GM19328 (cell line): ENCODE measurements around the gene SDK1.

Experiments used
- ATAC-seq: cut with Tn5 transposase; IDR thresholded peaks from one replicate; pipeline ENCODE4 v1.9.1; 2021; ENCODE audit warnings: mild to moderate bottlenecking, moderate library complexity; ENCODE audit not compliant: unreplicated experiment

The SDK1 gene

DNA sequence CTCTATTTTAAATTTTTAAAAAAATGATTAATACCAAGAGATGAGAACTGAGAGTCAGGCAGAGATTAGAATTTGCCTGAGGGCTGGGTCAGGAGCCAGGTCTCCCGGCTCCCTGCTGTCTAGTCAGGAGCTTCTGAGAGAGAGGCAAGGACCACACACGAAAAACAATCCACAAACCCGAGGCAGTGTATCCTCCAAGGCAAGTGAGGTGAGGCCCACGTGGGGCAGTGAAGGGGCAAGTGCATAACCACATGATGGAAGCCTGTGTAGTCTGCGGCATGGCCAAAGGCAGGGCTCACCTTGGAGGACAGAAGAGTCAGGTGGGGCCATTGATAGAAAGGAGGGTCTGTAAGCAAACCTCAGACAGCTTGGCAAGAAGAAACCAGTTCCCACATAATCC is 839.9 kb downstream of the SDK1 start:
- no peak for ATAC-seq

DNA sequence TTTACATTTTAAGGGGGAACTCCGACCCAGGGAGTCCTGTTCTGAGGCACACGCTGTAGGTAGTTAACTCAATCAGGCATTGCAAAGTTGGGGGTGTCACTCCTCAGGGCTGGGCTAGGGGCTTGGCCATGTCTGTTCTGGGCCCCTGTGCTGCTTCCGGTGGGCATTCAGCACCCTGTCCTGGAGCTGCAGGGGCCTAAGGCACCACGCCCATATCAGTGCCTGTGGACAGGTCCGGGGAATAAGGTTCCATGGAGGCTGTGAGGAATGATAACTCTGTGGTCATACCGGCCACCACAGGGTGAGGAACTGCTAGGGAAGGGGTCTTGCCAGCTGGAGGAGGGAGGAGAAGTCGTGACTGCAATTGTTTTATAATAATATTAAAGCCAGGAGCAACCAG is 842.0 kb downstream of the SDK1 start:
- ATAC-seq = no peak

DNA sequence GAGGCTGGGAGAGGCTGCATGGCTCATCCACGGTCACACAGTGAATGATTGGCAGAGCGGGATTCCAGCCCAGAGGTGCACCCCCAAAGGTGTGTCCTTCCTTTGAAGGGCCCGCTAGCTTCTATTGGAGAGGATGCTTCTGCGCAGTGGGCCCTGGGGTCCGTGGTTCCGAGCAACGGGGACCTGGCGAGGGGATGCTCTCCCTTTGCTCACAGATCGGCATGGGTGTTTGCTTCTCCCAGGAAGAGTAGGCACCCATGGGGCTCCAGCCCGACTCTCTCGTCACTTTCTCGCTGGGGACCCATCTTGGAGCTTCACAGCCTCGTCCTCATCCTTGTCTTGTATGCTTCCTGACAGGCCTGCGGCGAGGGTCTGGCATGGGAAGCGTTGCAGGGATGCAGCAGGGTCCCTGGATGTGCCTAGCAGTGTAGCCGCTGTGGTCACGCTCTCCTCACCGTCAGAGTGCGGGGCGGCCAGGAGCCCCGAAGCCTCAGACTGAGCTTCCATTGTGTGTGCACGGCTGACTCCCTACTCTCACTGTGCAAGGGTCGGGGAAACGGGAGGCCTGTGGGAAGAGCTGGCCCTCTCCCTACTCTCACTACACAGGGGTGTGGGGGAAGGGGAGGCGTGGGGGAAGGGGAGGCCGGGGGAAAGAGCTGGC is 842.6 kb downstream of the SDK1 start:
- no peak for ATAC-seq

DNA sequence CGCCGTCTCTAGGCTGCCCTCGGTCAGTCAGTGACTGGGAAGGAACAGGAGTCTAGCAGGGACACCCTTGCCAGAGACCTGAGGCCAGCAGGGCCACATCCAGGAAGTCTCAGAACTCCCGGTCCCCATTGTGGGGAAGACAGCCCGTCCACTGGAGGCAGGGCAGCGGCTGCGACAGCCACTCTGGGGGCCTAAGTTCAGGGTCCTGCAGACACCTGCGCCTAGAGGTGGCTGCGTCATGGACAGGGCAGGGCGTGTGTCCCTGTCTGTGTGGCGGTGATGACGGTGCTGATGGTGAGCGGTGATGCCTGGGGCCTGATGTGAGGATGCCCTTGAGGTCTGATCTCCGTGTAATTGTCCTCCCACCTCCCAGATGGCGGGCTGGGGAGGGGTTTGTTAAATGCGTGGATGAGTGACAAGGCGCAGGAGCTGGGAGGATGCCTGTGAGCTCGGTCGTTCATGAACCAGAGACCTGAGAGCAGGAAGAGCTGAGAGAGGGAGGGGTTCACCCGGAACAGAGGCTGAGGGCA is 843.2 kb downstream of the SDK1 start:
- ATAC-seq = no peak

DNA sequence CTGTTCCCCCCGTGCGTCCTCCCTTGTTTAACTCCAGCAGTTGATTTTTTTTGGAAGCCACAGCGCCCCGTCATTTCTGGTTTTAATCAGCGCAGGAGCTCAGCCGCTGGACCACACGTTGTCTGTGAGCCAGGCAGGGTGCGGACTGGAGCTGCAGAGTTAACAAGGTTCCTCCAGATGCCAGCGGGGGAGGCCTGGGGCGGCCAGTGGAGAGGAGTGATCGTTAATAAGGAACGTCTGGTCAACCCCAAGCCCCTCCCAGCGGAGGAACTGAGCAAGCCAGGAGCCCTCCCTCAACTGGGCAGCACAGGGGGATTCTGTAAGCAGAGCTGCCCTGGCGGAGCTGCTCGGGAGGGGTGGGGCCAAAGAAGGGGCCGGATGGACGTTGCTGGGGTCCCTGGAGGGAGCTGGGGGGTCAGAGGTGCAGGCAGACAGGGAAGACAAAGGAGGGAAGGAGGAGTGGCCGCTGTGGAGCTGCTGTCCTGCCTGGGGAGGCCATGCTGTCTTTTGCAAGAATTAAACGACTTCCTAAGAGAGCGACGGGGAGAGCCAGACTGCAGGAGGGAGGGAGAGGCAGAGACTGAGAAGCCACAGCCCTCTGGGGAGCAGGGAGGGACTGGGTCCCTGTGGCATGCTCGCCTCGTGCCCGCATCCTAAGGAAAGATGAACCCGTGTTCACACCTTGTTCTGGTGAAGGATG is 843.9 kb downstream of the SDK1 start:
- no peak for ATAC-seq

DNA sequence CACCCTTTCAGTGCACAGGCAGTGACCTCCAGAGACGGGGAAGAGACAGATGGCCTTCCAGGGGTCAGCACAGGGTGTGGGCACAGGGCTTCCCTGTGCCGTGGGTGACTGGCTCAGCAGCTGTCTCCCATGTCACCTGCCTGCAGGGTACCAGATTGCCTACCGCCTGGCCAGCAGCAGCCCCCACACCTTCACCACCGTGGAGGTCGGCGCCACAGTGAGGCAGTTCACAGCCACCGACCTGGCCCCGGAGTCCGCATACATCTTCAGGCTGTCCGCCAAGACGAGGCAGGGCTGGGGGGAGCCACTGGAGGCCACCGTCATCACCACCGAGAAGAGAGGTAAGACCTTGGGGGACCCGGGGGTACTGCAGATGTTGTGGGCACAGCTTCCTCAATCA is 844.5 kb downstream of the SDK1 start:
- no peak for ATAC-seq

DNA sequence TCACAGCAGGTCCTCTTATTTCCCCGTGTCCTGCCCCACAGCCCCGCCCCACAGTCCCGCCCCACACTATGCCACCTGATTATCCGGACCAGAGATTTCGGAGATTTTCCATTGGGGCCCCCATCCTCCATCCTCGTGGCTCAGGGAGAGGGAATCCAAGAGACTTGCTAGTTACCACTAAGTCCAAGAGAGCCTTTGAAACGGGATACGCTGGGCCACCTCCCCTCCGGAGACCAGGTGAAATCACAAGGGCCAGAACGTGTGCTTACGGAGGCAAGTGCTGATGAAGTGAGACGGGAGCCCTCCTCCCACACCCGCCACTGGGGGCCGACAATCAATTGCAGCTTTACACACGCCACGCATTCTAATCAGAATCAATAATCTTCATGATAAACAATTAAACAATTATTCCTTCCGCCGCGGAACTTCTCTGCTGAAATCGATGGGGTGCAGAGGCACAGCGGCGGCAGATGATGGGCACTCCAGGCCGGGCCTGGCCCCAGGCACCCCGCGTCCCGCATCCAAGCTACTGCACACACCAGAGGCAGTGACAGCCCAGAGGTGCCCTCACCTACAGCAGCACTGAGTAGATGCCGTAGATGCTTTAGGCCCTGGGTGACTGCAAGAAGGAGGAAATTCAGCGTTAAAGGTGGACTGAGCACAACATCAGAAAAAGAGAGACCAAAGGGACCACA is 847.0 kb downstream of the SDK1 start:
- no peak for ATAC-seq

DNA sequence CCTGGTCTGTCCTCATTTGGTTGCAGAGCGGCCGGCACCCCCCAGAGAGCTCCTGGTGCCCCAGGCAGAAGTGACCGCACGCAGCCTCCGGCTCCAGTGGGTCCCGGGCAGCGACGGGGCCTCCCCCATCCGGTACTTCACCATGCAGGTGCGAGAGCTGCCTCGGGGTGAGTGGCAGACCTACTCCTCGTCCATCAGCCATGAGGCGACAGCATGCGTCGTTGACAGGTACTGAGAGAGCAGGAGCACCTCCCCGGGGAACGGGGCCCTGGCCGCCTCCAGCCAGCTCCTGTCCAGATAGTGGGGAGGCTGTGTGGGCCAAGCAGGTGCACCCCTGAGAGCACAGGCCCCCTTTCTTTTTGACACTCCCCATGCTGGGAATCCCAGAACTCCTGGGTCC is 848.2 kb downstream of the SDK1 start:
- ATAC-seq = no peak

DNA sequence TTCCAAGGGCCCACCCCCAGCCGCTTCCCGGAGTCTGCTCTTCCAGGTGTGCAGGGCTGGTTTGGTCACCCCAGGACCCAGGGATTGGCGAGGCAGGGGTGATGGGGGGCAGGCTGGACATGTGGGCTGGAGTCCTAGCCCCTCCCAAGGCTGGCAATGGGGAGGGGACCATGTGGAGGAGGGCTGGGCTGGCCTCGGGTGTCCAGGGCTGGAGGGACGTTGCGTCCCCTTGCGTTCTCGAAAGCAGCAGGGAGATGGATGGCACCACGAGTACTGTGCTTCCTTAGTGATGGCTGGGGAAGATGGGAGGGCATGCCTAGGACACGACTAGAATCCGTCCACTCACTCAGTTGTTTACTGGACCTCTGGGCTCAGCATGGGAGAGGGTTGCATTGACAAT is 848.6 kb downstream of the SDK1 start:
- no peak for ATAC-seq

DNA sequence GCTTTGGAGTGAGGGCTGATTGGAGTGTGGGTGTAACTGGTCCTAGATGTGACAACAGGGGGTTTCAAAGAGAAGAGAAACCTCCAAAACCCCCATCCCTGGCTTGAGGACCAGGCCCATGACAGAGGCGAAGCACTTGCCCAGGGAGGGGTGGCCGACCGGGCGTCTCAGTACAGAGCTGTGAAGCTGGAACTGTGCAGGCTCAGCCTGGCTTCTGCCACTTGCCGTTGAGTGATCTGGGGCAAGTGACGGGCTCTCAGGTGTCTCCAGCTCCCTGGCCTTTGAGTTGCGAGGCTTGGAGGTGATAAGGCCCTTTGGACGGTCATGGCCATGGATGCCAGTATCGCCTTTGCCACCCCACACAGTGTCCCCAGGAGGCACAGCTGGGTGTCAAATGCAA is 849.7 kb downstream of the SDK1 start:
- ATAC-seq = no peak

DNA sequence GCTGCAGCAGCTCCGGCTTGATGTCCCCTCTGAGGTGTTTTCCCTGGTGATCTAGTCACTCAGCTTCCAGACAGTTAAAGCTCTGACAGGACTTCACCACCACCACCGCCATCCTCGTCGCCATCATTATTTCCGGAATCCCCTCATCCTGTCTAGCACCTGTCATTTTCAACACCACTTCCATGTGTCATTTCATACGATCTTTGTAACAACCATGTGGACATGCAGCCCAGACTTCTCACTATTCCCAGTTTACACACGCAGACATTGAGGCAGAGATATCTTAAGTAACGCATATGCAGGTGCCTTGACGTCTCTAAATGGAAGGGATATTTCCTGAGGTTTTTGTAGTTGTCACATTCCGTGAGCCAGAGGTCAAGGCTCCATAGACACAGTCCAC is 850.5 kb downstream of the SDK1 start:
- ATAC-seq = no peak

DNA sequence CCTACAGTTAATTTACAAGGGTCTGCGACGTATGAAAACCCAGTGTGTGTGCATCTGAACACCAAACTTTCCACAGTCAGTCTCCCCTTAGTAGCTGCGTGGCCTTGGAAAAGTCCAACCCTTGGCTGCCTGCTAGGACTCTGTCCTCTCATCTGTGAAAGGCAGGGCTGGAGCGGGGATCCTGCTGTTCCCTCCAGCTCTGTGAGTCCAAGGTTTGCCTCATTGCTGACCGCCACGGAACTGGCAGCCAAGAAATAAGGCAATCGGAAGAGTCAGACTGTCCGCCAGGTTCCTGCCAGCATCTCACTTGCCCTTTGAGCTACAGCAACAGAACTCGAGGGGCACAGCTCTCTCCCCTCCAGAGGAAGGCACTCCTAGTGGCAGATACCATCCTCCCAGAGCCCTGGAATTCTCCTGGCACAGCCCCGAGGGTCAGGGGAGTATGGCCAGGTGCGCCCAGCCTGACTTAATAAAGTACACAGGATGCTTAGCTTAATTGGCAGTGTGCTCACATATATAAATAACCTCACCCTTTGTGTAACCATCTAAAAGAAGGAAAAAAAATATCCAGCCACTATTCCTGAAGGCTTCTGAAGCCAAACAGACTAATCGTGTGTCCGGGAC is 851.0 kb downstream of the SDK1 start:
- ATAC-seq = no peak

DNA sequence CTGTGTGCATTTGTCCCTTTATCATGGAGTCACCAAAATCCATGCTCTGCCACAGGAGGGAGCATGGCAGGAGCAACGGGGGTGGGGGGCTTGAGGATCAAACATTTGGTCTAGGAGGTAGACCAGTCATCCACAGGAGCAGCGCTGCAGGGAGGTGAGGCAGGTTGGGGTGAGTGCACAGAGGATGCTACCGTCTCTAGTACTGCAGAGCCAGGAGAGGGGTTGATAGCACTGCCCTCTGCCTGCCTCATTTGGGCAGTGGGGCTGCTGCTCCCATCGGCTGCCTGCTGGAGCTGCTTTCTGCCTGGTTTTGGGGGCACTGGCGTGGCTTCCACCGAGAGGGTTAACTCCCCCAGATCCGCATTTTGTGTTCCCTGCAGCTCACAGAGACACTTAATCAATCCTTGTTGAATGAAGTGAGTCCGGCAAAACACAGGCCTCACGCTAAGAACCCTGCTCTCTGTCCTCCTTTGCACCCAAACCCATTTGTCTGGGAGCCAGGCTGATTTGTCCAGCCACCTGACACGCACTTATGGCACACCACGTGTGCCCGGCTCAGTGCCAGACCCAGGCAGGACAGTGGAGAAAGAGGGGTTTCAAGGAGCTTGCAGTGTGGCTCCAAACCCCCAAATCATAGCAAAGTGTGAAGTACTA is 854.0 kb downstream of the SDK1 start:
- ATAC-seq = no peak

DNA sequence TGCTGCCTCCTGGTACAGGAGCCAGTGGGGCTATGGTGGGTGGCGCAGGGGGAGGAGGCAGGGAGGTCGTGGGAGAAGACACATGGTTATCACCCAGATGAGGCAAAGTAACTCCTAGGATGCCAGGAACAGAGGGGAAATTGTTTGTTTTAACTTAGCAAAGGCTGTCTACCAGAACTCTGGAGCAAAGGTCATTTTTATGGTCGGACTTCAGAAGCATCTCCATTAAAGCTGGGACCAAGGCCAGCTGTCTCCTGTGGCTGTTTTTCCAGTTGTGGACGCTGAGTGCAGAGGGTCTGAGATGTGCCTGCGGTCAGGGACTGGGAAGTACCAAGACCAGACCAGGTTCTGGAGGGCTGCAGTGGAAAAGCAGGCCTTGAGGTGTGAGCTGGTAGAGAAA is 855.1 kb downstream of the SDK1 start:
- no peak for ATAC-seq

DNA sequence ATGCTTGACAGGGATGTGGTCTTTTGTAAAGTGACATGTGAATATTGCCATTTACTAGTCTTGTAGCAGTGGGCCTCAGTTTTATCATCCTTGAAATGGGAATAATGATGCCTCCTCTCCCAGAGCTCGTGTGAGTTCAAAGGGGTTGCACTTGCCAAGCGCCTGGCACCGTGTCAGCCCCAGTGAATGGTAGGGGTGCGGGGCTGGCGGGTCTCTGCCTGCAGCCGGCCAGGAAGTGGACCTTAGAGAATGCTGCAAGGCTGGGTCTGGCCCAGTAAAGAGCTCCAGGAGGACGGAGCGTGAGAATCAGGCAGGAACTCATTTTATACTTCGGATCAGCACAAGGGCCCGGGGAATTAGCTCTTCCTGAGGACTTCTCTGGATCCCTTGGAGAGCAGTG is 856.6 kb downstream of the SDK1 start:
- no peak for ATAC-seq

DNA sequence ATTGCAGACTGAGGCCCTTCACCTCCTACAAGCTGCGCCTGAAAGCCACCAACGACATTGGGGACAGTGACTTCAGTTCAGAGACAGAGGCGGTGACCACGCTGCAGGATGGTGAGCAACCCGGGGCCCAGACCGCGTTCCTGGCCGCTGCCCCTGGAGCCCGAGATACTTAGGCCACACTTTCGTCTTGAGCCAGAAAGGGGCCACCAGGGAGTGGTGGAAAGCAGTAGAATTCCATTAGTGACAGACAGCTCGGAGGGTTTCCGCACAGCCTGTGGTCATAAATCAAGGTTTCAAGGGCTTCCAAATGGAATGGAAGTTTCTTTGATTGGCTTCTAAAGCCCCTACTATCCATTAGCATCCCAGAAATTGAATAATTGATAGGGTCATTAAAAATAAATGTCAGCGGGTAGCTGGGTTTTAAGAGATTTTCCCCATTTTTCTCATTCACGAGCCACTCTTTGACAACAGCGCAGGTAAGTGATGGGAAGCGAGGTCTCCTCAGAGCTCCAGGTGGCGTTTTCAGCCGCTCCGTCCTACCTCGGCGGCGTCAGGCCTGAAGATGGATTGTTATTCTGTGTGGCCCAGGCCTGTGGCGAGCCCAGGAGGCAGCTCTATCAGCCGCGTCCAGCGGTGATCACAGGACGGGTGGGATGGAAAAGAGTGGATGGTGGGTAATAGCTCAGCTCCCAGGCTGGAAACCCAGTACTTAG is 857.5 kb downstream of the SDK1 start:
- ATAC-seq = no peak

DNA sequence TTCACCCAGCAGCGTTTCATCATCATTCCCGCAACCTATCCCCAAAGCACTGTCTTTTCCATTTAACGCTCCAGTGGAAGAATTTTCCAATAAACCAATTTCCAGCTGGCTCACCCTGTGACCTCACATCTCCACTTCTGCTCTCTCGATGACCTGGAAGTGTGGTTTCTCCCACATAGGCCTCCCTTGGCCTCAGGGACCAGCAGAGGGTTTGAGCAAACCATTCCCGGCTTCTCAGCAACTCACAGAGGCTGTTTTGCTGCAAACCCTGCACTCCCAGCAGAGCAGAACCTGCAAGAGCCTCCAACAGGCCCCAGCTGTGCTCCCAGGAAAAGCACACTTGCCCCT is 858.1 kb downstream of the SDK1 start:
- no peak for ATAC-seq

DNA sequence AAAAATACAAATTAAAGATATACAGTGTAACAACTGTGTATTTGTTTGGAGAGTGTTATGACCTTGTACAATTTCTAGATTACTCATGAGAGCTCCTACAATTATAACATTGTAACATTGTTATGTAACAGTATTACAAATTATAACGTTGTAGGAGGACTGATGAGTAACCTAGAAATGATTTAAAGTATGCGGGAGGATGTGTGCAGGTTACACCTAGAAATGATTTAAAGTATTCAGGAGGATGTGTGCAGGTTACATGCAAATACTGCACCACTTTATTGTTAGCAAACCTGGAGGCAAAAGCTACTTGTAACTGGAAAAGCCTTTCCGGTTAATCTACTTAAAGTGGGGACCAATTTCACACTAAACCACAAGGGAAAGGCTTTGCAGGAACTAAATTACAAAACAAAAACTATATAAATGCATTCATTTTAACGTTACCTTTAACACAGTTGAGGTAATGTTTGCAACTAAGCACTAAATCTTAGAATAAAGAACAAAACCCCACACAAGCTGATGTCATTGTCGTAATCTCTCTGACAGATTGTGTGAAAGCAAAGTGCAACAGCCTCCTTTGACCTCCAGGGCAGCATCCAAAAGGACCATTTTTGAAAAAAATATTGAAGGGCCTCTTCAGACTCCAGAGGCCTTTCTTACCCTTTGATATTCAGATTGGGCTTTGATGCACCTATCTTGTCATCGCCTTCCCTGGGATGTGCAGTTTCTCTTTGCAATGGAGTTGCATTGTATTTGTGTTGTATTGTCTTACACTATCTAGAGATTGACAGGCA is 858.9 kb downstream of the SDK1 start:
- ATAC-seq = no peak

DNA sequence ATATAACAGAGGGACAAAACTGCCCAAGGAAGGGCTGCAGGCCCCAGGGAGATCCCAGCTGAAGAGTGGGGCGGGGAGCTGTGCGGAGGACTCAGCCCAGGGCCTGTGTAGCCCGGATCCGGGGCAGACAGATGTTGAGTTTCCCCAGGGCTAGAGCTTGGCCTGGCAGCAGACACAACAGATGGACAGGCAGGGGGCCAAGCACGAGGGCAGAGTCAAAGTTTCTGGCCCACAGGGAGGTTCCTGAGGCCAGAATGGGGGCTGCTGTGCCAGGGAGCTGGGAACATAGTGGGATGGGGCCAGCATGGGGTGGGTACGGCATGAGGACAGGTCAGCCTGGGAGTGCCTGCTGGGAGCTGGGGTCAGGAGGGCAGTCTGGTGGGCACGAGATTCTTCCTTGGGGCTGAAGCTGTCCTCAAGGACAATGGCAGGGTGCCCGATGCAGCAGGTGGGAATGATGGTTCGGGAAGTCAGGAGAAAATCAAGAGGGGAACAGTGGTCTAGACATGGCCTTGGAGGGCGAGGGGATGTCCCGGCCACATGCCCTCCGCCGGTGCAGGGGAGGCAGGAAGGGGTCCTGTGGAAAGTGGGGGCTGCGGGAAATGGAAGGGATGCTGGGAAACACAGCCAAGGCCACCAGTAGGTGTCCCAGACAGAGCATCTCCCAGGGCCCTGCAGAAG is 862.0 kb downstream of the SDK1 start:
- no peak for ATAC-seq
